ENCODE data around the gene ARHGAP28. TPM values are rescaled to one million over a fixed set of nuclear protein-coding genes. Genes with fewer than 3 reads are reported as not detected.

The ARHGAP28 gene
- total RNA-seq, 6 donors from 2014 or later: 4.1 to 18.9 (median 11.3) TPM

GRCh38 chr18:6731222-6731596 is 1.7 kb downstream of the ARHGAP28 start:
- peaks cover 0 to 15% (median 3%) of the 10 kb centered on the region in 4 donors for H3K4me1 ChIP-seq
- no peak overlapping the region for H3K4me3 ChIP-seq
- WGBS, 2 donors: 57 to 68% methylated on average over 6 of the region's 6 CpGs
- DNase-seq (no peak), ATAC-seq (ENCODE audit: low FRiP score in 2 of 2) (no peak)
- no peak overlapping the region for H3K27ac ChIP-seq
- H3K27me3 ChIP-seq: no peaks in the 10 kb centered on the region
- TF ChIP-seq POLR2AphosphoS5 (IDR thresholded peaks at IDR 0.05) (no peak), EP300 (IDR thresholded peaks at IDR 0.05) (no peak), POLR2A (IDR thresholded peaks at IDR 0.05) (no peak), CTCF (IDR thresholded peaks at IDR 0.05) (no peak)
- H3K9me3 ChIP-seq: no peaks in the 10 kb centered on the region
- no peaks in the 10 kb centered on the region for H3K36me3 ChIP-seq

- no peaks in the 10 kb centered on the region for H3K9me3 ChIP-seq
- no peak for TF ChIP-seq POLR2AphosphoS5 (IDR thresholded peaks at IDR 0.05)
- no peak for TF ChIP-seq CTCF (IDR thresholded peaks at IDR 0.05)
- no peak for TF ChIP-seq POLR2A (IDR thresholded peaks at IDR 0.05)
- H3K27ac ChIP-seq: no peak overlapping the region
- H3K4me3 ChIP-seq: no peak overlapping the region
- DNase-seq (no peak), ATAC-seq (ENCODE audit: low FRiP score in 2 of 2) (no peak)
- H3K4me1 ChIP-seq: peaks cover 0 to 15% (median 3%) of the 10 kb centered on the region in 4 donors
- WGBS, 2 donors: 80 to 82% methylated on average over 2 of the region's 2 CpGs
- no peaks in the 10 kb centered on the region for H3K27me3 ChIP-seq
- H3K36me3 ChIP-seq: no peaks in the 10 kb centered on the region
Observed at GRCh38 chr18:6732952-6733351, 3.4 kb downstream of the ARHGAP28 start.

DNA sequence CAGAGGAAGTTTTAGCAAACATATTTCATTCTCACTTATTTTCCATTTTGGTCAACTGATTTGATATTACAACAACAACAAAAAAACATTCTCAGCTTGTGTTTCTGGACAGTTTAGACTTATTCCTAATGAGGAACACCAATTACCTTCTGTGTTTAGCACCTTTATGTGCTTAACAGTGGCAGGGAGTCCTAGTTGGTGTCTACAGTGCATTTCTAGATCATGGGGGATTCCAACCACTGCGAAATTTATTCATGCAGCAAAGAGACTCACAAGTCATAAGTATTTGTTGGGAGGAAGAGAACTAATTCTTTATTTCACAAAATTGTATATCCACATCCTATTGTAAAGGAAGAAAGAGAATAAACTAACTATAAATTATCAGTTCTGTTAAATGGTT is 4.2 kb downstream of the ARHGAP28 start:
- TF ChIP-seq CTCF (IDR thresholded peaks at IDR 0.05): no peak
- no peak for TF ChIP-seq POLR2AphosphoS5 (IDR thresholded peaks at IDR 0.05)
- TF ChIP-seq EP300 (IDR thresholded peaks at IDR 0.05): no peak
- no peak for TF ChIP-seq POLR2A (IDR thresholded peaks at IDR 0.05)
- peaks cover 0 to 11% (median 1%) of the 10 kb centered on the region in 4 donors for H3K4me1 ChIP-seq
- no peak overlapping the region for H3K4me3 ChIP-seq
- DNase-seq (no peak), ATAC-seq (ENCODE audit: low FRiP score in 2 of 2) (no peak)
- peak overlapping the region in 2 of 4 donors; percentile 30 to 39 for H3K27ac ChIP-seq
- no peaks in the 10 kb centered on the region for H3K27me3 ChIP-seq
- H3K9me3 ChIP-seq: no peaks in the 10 kb centered on the region
- H3K36me3 ChIP-seq: no peaks in the 10 kb centered on the region
- 73 to 74% methylated on average over 1 of the region's 1 CpG for WGBS, 2 donors

GRCh38 chr18:6734726-6735430 is 5.4 kb downstream of the ARHGAP28 start:
- peaks cover 0 to 4% (median 0%) of the 10 kb centered on the region in 4 donors for H3K4me1 ChIP-seq
- H3K36me3 ChIP-seq: no peaks in the 10 kb centered on the region
- H3K4me3 ChIP-seq: no peak overlapping the region
- H3K9me3 ChIP-seq: no peaks in the 10 kb centered on the region
- H3K27me3 ChIP-seq: no peaks in the 10 kb centered on the region
- DNase-seq (no peak), ATAC-seq (ENCODE audit: low FRiP score in 2 of 2) (no peak)
- no peak for TF ChIP-seq EP300 (IDR thresholded peaks at IDR 0.05)
- TF ChIP-seq CTCF (IDR thresholded peaks at IDR 0.05): no peak
- no peak for TF ChIP-seq POLR2AphosphoS5 (IDR thresholded peaks at IDR 0.05)
- TF ChIP-seq POLR2A (IDR thresholded peaks at IDR 0.05): no peak
- WGBS, 2 donors: 79 to 81% methylated on average over 7 of the region's 7 CpGs
- H3K27ac ChIP-seq: peak overlapping the region in 1 of 4 donors; percentile 17

DNA sequence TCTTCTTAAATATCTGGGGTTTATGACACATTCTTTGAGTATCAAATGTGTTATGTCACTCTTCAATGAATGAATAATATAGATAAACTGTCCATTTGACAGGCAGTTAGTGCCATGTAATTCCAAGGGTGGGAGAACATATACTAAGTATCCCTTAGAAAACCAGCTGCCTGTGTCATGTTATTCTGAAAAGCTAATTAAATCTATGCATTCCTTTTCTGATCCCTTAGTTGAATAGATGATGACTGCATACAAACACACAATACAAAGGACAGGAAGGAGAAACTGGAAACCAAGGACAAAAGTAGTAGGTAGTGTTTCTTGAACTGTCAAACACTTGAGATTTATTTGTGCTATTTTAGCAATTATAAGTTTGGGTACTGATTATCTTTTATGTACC is 8.3 kb downstream of the ARHGAP28 start:
- H3K4me1 ChIP-seq: peaks cover 0 to 3% (median 0%) of the 10 kb centered on the region in 4 donors
- H3K9me3 ChIP-seq: no peaks in the 10 kb centered on the region
- H3K27me3 ChIP-seq: no peaks in the 10 kb centered on the region
- DNase-seq: no peak
- H3K4me3 ChIP-seq: no peak overlapping the region
- H3K27ac ChIP-seq: no peak overlapping the region
- H3K36me3 ChIP-seq: no peaks in the 10 kb centered on the region
- no peak for TF ChIP-seq CTCF (IDR thresholded peaks at IDR 0.05)
- no peak for TF ChIP-seq POLR2AphosphoS5 (IDR thresholded peaks at IDR 0.05)
- no peak for TF ChIP-seq POLR2A (IDR thresholded peaks at IDR 0.05)
- TF ChIP-seq EP300 (IDR thresholded peaks at IDR 0.05): no peak
- ATAC-seq (ENCODE audit: low FRiP score in 2 of 2): no peak

All from upper lobe of left lung (tissue), 6 donors.